ENCODE measurements around the gene RPL36.

DNA sequence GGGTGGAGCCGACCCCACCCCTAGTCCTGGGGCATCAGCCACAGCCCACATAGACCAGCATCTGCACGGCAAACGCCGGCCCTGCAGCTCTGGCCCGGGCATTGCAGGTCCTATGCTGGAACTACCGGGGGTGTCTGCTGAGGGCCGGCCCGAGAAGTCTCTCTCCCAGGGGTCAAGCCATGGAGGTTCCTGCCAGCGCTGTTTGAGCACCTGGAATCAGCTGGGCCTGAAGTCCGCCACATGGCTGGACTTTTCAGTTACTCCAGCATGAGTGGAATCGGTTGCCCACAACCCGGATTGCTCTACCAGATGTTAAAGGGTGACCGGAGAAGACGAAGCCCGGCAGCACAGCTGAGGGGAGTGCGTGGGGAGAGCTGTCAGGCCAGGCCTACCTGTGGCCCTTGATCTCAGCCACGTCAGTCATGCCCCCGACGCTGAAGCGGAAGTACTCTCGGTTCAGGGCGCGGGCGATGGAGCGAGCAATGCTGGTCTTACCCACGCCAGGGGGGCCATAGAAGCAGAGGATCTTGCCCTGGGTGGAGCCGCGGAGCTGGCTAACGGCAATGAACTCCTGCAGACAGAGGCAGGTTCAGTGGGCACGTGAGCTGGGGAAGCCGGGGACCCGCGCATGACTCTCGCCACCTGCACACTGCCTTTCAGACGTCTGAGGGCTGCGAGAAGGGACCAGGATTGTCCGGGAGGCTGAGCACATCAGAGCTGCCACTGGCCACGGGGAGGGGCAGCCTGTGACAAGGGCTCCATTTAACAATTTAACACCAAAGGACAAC, 8.7 kb downstream of the RPL36 start:
- TF ChIP-seq, protein P1, sequence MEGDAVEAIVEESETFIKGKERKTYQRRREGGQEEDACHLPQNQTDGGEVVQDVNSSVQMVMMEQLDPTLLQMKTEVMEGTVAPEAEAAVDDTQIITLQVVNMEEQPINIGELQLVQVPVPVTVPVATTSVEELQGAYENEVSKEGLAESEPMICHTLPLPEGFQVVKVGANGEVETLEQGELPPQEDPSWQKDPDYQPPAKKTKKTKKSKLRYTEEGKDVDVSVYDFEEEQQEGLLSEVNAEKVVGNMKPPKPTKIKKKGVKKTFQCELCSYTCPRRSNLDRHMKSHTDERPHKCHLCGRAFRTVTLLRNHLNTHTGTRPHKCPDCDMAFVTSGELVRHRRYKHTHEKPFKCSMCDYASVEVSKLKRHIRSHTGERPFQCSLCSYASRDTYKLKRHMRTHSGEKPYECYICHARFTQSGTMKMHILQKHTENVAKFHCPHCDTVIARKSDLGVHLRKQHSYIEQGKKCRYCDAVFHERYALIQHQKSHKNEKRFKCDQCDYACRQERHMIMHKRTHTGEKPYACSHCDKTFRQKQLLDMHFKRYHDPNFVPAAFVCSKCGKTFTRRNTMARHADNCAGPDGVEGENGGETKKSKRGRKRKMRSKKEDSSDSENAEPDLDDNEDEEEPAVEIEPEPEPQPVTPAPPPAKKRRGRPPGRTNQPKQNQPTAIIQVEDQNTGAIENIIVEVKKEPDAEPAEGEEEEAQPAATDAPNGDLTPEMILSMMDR (optimal IDR thresholded peaks at IDR 0.05 in 1 of 3, IDR thresholded peaks at IDR 0.05 in 1 of 3, conservative IDR thresholded peaks at IDR 0.05 in 1 of 3; ENCODE audit: extremely low read depth in 1 of 3, insufficient read depth in 2 of 3, low read length in 3 of 3) = no peak
- TF ChIP-seq EZH2 (IDR thresholded peaks at IDR 0.05; ENCODE audit: low read length) = no peak
